B cell (primary cell): ENCODE results near the gene ZNF319. TPM values are rescaled to one million over a fixed set of nuclear protein-coding genes. Genes with fewer than 3 reads are reported as not detected.
"Not testable (repeated sequence)": the region's sequence is repeated elsewhere in the genome, so short reads cannot be mapped to it uniquely, and the experiment has no call there.

Source experiments
- ATAC-seq: fragments of 200-7000 bp; cut with Tn5 transposase; one replicate; pipeline ENCODE4 v1.10.0; 2021; ENCODE audit warnings: low read depth, mild to moderate bottlenecking, moderate number of reproducible peaks, moderate library complexity
- CTCF ChIA-PET: fragments of 350-600 bp; sonication (Branson Sonifier 250); formaldehyde crosslinking; loops from one replicate; lab custom pipeline; 2021; ENCODE audit warnings: antibody characterized with exemption, inconsistent platforms; lab: Charles Lee
- POLR2A ChIA-PET: fragments of 350-600 bp; sonication (Branson Sonifier 250); formaldehyde crosslinking; loops from one replicate; lab custom pipeline; 2021; ENCODE audit warnings: antibody characterized with exemption; lab: Charles Lee
- DNase-seq: peaks from one replicate; pipeline ENCODE4 v3.0.0; 2013
- H2AFZ ChIP-seq: 2 replicates; pipeline ENCODE4 v1.6.1; 2012; ENCODE audit warnings: mild to moderate bottlenecking, low read depth, low read length; ENCODE audit not compliant: insufficient read depth, poor library complexity, severe bottlenecking
- H3K27ac ChIP-seq, 2 donors: 1 replicate in 1 of 2; 2 replicates in 1 of 2; pipeline ENCODE4 v1.5.1; 2012 to 2013; ENCODE audit warnings: low read length in 2 of 2, mild to moderate bottlenecking in 2 of 2, moderate library complexity in 1 of 2
- H3K27me3 ChIP-seq, 4 experiments: fragments of 200-600 bp in 1 of 4; sonication (generic) in 1 of 4; replicated peaks in 1 of 4; 1 replicate in 2 of 4; 2 replicates in 2 of 4; pipeline versions ENCODE4 v1.6.1 to v1.7.0; 2013 to 2016; ENCODE audit warnings: low read length in 3 of 4, mild to moderate bottlenecking in 2 of 4, mixed read lengths in 1 of 4, moderate library complexity in 1 of 4; ENCODE audit not compliant: insufficient read depth in 4 of 4, control insufficient read depth in 3 of 4; ENCODE audit errors: control extremely low read depth in 1 of 4
- H3K36me3 ChIP-seq, 2 experiments: replicated peaks in 1 of 2; 1 replicate in 1 of 2; 2 replicates in 1 of 2; pipeline versions ENCODE4 v1.6.1 to v1.7.1; 2013; ENCODE audit warnings: low read length in 1 of 2; ENCODE audit not compliant: insufficient read depth in 2 of 2, control insufficient read depth in 1 of 2; ENCODE audit errors: control extremely low read depth in 1 of 2, extremely low read depth in 1 of 2
- H3K4me1 ChIP-seq, 2 donors: fragments of 200-600 bp in 1 of 2; sonication (generic) in 1 of 2; 1 replicate in 1 of 2; 2 replicates in 1 of 2; pipeline versions ENCODE4 v1.5.1 to v1.6.1; 2013 to 2017; ENCODE audit warnings: low read length in 2 of 2; ENCODE audit not compliant: control insufficient read depth in 2 of 2, insufficient read depth in 2 of 2
- H3K4me2 ChIP-seq: replicated peaks from 2 replicates; pipeline ENCODE3; 2012; ENCODE audit warnings: mild to moderate bottlenecking, low read depth, low read length; ENCODE audit not compliant: poor library complexity, severe bottlenecking
- H3K4me3 ChIP-seq, 5 experiments: fragments of 200-600 bp in 1 of 5; sonication (generic) in 1 of 5; 1 replicate in 3 of 5; 2 replicates in 2 of 5; pipeline versions ENCODE4 v1.5.1 to v1.7.0; 2011 to 2016; ENCODE audit warnings: low read length in 4 of 5, mild to moderate bottlenecking in 4 of 5, low read depth in 2 of 5, control low read depth in 1 of 5, moderate library complexity in 1 of 5; ENCODE audit not compliant: insufficient read depth in 1 of 5; ENCODE audit errors: control extremely low read depth in 1 of 5, extremely low read depth in 1 of 5
- H3K79me2 ChIP-seq: fragments of 200-600 bp; sonication (generic); one replicate; pipeline ENCODE4 v1.6.0; 2016; ENCODE audit warnings: low read length; ENCODE audit not compliant: control insufficient read depth, insufficient read depth
- H3K9ac ChIP-seq: fragments of 200-600 bp; sonication (generic); 2 replicates; pipeline ENCODE4 v1.6.1; 2017; ENCODE audit warnings: mild to moderate bottlenecking, low read length, moderate library complexity
- H3K9me3 ChIP-seq, 3 donors: one replicate each; pipeline versions ENCODE4 v1.6.1 to v1.7.1; 2013; ENCODE audit warnings: low read length in 2 of 3; ENCODE audit not compliant: control insufficient read depth in 2 of 3, insufficient read depth in 1 of 3; ENCODE audit errors: control extremely low read depth in 1 of 3
- H4K20me1 ChIP-seq: 2 replicates; pipeline ENCODE4 v1.6.0; 2012; ENCODE audit warnings: mild to moderate bottlenecking, low read length; ENCODE audit not compliant: insufficient read depth, control insufficient read depth, poor library complexity, severe bottlenecking
- H3K27ac Mint-ChIP-seq: one replicate; pipeline ENCODE4 v1.8.0; 2021; ENCODE audit warnings: mixed read lengths
- H3K27me3 Mint-ChIP-seq: one replicate; pipeline ENCODE4 v1.8.0; 2021; ENCODE audit warnings: mixed read lengths
- H3K4me1 Mint-ChIP-seq: one replicate; pipeline ENCODE4 v1.8.0; 2021; ENCODE audit warnings: mixed read lengths
- H3K4me3 Mint-ChIP-seq: one replicate; pipeline ENCODE4 v1.8.0; 2021; ENCODE audit warnings: mixed read lengths
- H3K9me3 Mint-ChIP-seq: one replicate; pipeline ENCODE4 v1.8.0; 2022; ENCODE audit warnings: mixed read lengths; ENCODE audit not compliant: insufficient read depth
- CTCF ChIP-seq: fragments of 200-600 bp; IDR thresholded peaks from one replicate; pipeline ENCODE4 v1.8.0; 2022; ENCODE audit warnings: antibody characterized with exemption, mild to moderate bottlenecking
- EZH2 ChIP-seq: IDR thresholded peaks from 2 replicates; pipeline ENCODE4 v1.6.1; 2012; ENCODE audit warnings: borderline replicate concordance, low read depth, mild to moderate bottlenecking, moderate library complexity, low read length; ENCODE audit not compliant: insufficient read depth, poor library complexity, severe bottlenecking
- WGBS: methylation state at CpG from one replicate; pipeline ENCODE4 v1.1.5; 2013; ENCODE audit warnings: missing lambda C conversion rate; ENCODE audit not compliant: insufficient coverage; 5-methylcytosine and 5-hydroxymethylcytosine counted together
- intact Hi-C: fragments of 100-400 bp; cut with micrococcal nuclease; formaldehyde crosslinking; loops from one replicate; pipeline ENCODE4 v1.10.0; 2022
- polyA plus RNA-seq: library from polyadenylated mRNA; depleted of rRNA; stranded (reverse); fragments of >200 nt; gene quantifications from 2 replicates; pipeline ENCODE4 v1.2.3, GENCODE V29; 2012
- total RNA-seq, 2 donors: library from RNA; stranded (reverse); fragments of 120-200 nt in 1 of 2; gene quantifications; 1 replicate in 1 of 2; 2 replicates in 1 of 2; pipeline versions ENCODE4 v1.2.3 to v1.2.4, GENCODE V29; 2013 to 2022

Gene ZNF319
- total and polyA plus RNA-seq, 2 donors (not counting 1 experiment from before 2014, with no cell fraction given): 12.4 to 15.1 TPM

GRCh38 chr16:58010886-58011285 is 10.4 kb upstream of the ZNF319 start:
- H3K9me3 ChIP-seq: peaks cover 0 to 5% (median 0%) of the 10 kb centered on the region in 3 donors
- ATAC-seq (no peak), DNase-seq (no peak)
- Mint-ChIP-seq H3K4me1 (no peaks in the 10 kb centered on the region), H3K27ac (no peak overlapping the region), H3K4me3 (no peak overlapping the region), H3K27me3 (no peaks in the 10 kb centered on the region), H3K9me3 (no peaks in the 10 kb centered on the region)
- H3K4me2 ChIP-seq: no peak overlapping the region
- TF ChIP-seq EZH2 (no peak), CTCF (no peak)
- no peak overlapping the region for H2AFZ ChIP-seq
- no peak overlapping the region for H3K9ac ChIP-seq
- ChIA-PET POLR2A (interaction anchor here (0.6 kb wide), 1 partner anchor 90 kb away, joined by 3 read pairs; no protein-coding TSS in a partner anchor), CTCF (no interaction called here)
- intact Hi-C loops: no loop called here
- no peaks in the 10 kb centered on the region for H3K27me3 ChIP-seq
- no peaks in the 10 kb centered on the region for H3K4me1 ChIP-seq
- no peaks in the 10 kb centered on the region for H4K20me1 ChIP-seq
- no peak overlapping the region for H3K27ac ChIP-seq
- H3K79me2 ChIP-seq: peaks cover 3% of the 10 kb centered on the region
- no peak overlapping the region for H3K4me3 ChIP-seq
- H3K36me3 ChIP-seq: peaks cover 3 to 32% of the 10 kb centered on the region in 2 experiments
- 100% methylated on average over 1 of the region's 3 CpGs for WGBS

- peaks cover 3 to 32% of the 10 kb centered on the region in 2 experiments for H3K36me3 ChIP-seq
- CTCF ChIA-PET: no interaction called here
- intact Hi-C loops: loop anchor here (10.0 kb wide), 2 partner anchors 725 to 765 kb away; partner anchors contain the start of genes ARL2BP and GOT2
- POLR2A ChIA-PET: no interaction called here
- WGBS: 96% methylated on average over 9 of the region's 11 CpGs
- peaks cover 0 to 5% (median 0%) of the 10 kb centered on the region in 3 donors for H3K9me3 ChIP-seq
- peaks cover 3% of the 10 kb centered on the region for H3K4me1 Mint-ChIP-seq
- H2AFZ ChIP-seq: no peak overlapping the region
- H3K27me3 ChIP-seq: no peaks in the 10 kb centered on the region
- ATAC-seq (no peak), DNase-seq (no peak)
- no peak overlapping the region for H3K4me3 ChIP-seq
- H3K9ac ChIP-seq: no peak overlapping the region
- TF ChIP-seq EZH2 (no peak), CTCF (no peak)
- no peak overlapping the region for H3K4me3 Mint-ChIP-seq
- H3K79me2 ChIP-seq: peaks cover 4% of the 10 kb centered on the region
- no peaks in the 10 kb centered on the region for H4K20me1 ChIP-seq
- no peaks in the 10 kb centered on the region for H3K9me3 Mint-ChIP-seq
- H3K4me1 ChIP-seq: no peaks in the 10 kb centered on the region
- H3K4me2 ChIP-seq: no peak overlapping the region
- H3K27ac ChIP-seq: no peak overlapping the region
- H3K27ac Mint-ChIP-seq: no peak overlapping the region
- no peaks in the 10 kb centered on the region for H3K27me3 Mint-ChIP-seq
Measured at GRCh38 chr16:58009856-58010416, 9.5 kb upstream of the ZNF319 start.

GRCh38 chr16:58004736-58005135 is 4.3 kb upstream of the ZNF319 start:
- H3K36me3 ChIP-seq, H4K20me1 ChIP-seq, H3K9ac ChIP-seq, H3K4me3 Mint-ChIP-seq, H3K9me3 Mint-ChIP-seq, H3K27ac ChIP-seq, H3K27ac Mint-ChIP-seq, H3K27me3 Mint-ChIP-seq, H2AFZ ChIP-seq, DNase-seq, ATAC-seq, H3K4me2 ChIP-seq, H3K79me2 ChIP-seq, POLR2A ChIA-PET, H3K27me3 ChIP-seq, H3K9me3 ChIP-seq, H3K4me3 ChIP-seq: not testable (repeated sequence)
- intact Hi-C loops: loop anchor here (1.0 to 10.0 kb wide), 7 partner anchors 16 to 760 kb away; partner anchors contain the start of genes ARL2BP, CSNK2A2, GOT2 and POLR2C
- peaks cover 22% of the 10 kb centered on the region for H3K4me1 Mint-ChIP-seq
- WGBS: 97% methylated on average over 5 of the region's 12 CpGs
- peaks cover 6 to 12% of the 10 kb centered on the region in 2 donors for H3K4me1 ChIP-seq
- CTCF ChIA-PET: interaction anchor here (0.8 to 4.6 kb wide), 5 partner anchors 12 to 248 kb away, joined by 3 to 34 read pairs (median 4); no protein-coding TSS in a partner anchor
